ENCODE measurements around the gene ENTHD1. TPM values are rescaled to one million over a fixed set of nuclear protein-coding genes. Genes with fewer than 3 reads are reported as not detected.
"Not testable (repeated sequence)": the region's sequence is repeated elsewhere in the genome, so short reads cannot be mapped to it uniquely, and the experiment has no call there.

The ENTHD1 gene
- total RNA-seq, 1 donor from 2014 or later, result 4.9 TPM

DNA sequence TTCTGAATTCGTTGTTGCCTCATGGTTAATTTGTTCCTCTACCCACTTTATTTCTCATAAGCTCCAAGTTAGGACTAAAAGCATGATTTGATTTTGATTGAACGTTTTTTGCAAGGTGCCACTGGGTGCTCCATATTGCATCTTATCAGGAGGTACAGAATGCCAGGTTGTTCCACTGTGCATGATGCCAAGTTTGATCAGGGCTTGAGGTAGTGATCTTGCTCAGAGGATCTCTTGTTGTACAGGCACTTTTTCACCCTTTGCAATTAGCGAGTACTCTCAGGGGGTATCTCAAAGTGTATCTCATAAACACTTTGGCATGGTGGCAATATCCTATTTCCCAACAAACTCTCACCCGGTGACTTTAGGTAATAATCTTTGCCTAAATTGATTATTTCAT, 11.3 kb upstream of the ENTHD1 start:
- ATAC-seq (no peak), DNase-seq (ENCODE audit: low spot score) (no peak)
- intact Hi-C loops (cut with DNase I), result no loop called here

DNA sequence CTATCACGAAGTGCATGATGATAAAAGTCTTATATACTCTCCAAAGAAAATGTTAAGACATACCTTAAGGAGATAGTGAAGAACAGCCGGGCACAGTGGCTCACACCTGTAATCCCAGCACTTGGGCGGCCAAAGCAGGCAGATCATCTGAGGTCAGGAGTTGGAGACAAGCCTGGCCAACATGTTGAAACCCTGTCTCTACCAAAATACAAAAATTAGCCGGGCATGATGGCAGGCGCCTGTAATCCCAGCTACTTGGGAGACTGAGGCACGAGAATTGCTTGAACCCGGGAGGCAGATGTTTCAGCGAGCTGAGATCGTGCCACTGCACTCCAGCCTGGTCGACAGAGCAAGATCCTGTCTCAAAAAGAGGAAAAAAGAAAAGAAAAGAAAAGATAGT, 10.5 kb upstream of the ENTHD1 start:
- intact Hi-C loops (cut with DNase I); ATAC-seq; DNase-seq (ENCODE audit: low spot score): not testable (repeated sequence)

- ATAC-seq, result no peak
- intact Hi-C loops (cut with DNase I), result no loop called here
Measured at GRCh38 chr22:39901565-39902146, 8.1 kb upstream of the ENTHD1 start.

GRCh38 chr22:39900306-39901227, 7.0 kb upstream of the ENTHD1 start, which contains the start of gene GRAP2:
Gene GRAP2 (plus strand): TSS chr22:39901084. CDS start chr22:39947107, 46,023 bp downstream.
- ATAC-seq, result peak; percentile 45
- intact Hi-C loops (cut with DNase I), result no loop called here
- no peak for DNase-seq (ENCODE audit: low spot score)

More at GRCh38 chr22:39901565-39902146, 8.1 kb upstream of the ENTHD1 start:
- no peak for DNase-seq (ENCODE audit: low spot score)

- intact Hi-C loops (cut with DNase I), result no loop called here
- DNase-seq (ENCODE audit: low spot score) (no peak), ATAC-seq (peak; percentile 85)
Measured at GRCh38 chr22:39898997-39899396, 5.4 kb upstream of the ENTHD1 start.

- no peak for DNase-seq (ENCODE audit: low spot score)
- intact Hi-C loops (cut with DNase I), result no loop called here
- ATAC-seq, result no peak
Measured at GRCh38 chr22:39897841-39898240, 4.3 kb upstream of the ENTHD1 start.

DNA sequence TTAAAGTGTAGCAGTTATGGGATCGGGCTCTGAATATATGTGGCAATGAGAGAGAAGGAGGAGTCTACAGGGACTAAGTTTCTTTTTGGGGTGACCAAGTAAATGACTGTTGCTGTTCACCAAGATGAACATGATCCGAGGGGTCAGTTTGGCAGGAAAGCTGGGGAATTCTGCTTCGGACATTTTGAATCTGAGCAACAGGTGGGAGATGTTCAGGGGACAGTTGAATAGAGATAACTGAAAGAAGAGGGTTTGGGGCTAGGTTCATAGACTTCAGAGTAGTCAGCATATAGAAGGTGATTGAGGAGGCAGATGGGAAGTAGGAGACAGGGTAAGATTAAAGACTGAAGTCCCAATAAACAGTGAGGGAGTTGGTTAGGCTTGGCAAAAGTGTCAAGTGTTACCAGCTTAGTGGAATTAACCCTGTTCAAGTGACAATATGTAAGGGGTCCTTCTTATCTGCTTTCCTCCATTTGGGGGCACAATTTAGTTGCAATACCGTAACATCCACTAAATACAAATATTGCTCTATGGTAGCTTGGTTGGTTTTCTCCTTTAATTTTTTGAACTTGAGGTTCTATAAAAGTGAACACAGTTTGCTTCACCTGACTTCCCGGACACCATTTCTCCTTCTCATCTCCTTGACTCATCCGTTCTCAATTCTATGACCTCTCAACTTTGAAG, 2.9 kb upstream of the ENTHD1 start:
- intact Hi-C loops (cut with DNase I), result no loop called here
- no peak for DNase-seq (ENCODE audit: low spot score)
- ATAC-seq, result no peak

DNA sequence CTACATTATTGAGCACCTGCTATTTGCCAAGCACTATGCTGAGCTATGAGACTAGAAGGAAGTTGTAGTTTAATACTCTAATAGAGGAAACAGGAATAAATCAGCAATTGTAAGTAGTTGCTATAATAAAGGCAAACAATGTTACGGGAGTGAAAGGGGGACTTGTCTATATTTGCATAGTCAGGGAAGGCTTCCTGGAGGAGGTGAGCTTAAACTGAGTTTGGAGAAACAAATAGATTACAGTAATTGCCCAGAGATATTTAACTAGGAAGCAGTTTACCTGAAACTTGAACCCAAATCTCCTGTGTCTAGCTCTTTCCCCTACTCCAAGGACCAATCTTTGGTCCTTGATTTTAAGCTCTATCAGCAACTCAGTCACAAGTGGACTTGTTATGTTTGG, 2.1 kb upstream of the ENTHD1 start:
- DNase-seq (ENCODE audit: low spot score), result no peak
- no peak for ATAC-seq
- intact Hi-C loops (cut with DNase I), result no loop called here

GRCh38 chr22:39894554-39895092, 1.1 kb upstream of the ENTHD1 start:
- DNase-seq (ENCODE audit: low spot score) (no peak), ATAC-seq (no peak)
- intact Hi-C loops (cut with DNase I), result no loop called here

- intact Hi-C loops (cut with DNase I); DNase-seq (ENCODE audit: low spot score); ATAC-seq: not testable (repeated sequence)
Measured at GRCh38 chr22:39889924-39890323, 3.6 kb downstream of the ENTHD1 start.

GRCh38 chr22:39883057-39883456, 10.5 kb downstream of the ENTHD1 start:
- DNase-seq (ENCODE audit: low spot score) (no peak), ATAC-seq (no peak)
- intact Hi-C loops (cut with DNase I), result no loop called here

DNA sequence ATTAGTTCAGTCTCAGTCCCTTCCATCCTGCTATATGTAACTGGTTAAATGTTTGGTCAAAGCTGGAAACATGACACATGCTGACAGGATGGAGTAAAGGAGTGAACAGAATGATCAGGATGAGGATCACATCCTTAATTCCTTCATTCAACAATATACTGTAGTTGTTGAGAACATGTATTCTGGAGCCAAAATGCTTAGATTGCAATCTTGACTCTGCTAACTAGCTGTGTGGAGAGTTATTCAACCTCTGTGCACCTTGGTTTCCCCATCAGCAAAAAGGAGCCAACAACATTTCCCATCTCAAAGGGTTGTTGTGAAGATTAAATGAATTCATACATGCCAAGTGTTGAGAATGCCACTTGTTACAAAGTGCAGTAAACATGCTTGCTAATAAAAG, 12.8 kb downstream of the ENTHD1 start:
- DNase-seq (ENCODE audit: low spot score), result no peak

GRCh38 chr22:39877079-39877845, 16.3 kb downstream of the ENTHD1 start:
- ATAC-seq (no peak), DNase-seq (ENCODE audit: low spot score) (no peak)
- intact Hi-C loops (cut with DNase I), result no loop called here

More for the DNA sequence above, 12.8 kb downstream of the ENTHD1 start:
- ATAC-seq, result no peak
- intact Hi-C loops (cut with DNase I), result no loop called here

- ATAC-seq; intact Hi-C loops (cut with DNase I); DNase-seq (ENCODE audit: low spot score): not testable (repeated sequence)
Measured at GRCh38 chr22:39875176-39875885, 18.2 kb downstream of the ENTHD1 start.

- intact Hi-C loops (cut with DNase I), result no loop called here
- ATAC-seq (no peak), DNase-seq (ENCODE audit: low spot score) (no peak)
Measured at GRCh38 chr22:39873965-39874364, 19.6 kb downstream of the ENTHD1 start.

DNA sequence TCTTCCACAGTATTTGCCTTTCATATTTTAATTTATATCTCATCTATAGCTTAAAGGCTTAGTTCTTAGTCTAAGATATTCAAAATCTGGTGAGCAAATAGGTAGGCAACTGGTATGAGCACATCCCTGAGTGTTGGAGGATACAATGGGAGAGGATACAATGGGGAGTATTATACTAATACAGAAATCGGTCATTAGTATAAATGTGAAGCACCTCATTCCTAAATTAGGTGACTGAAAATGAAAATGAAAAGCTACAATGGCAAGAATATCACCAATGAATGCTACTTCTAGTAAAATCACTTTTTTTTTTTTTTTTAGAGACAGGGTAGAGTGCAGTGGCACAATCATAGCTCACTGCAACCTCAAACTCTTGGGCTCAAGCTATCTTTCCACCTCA, 21.0 kb downstream of the ENTHD1 start:
- no peak for ATAC-seq
- DNase-seq (ENCODE audit: low spot score), result no peak
- intact Hi-C loops (cut with DNase I), result no loop called here

GRCh38 chr22:39871008-39871798, 22.4 kb downstream of the ENTHD1 start:
- ATAC-seq, result no peak
- intact Hi-C loops (cut with DNase I), result no loop called here
- no peak for DNase-seq (ENCODE audit: low spot score)
